GM23338 (cell line): ENCODE data around the gene RHBDL3. TPM values are rescaled to one million over a fixed set of nuclear protein-coding genes. Genes with fewer than 3 reads are reported as not detected.

Source experiments
- ATAC-seq: fragments of 200-7000 bp; cut with Tn5 transposase; 3 replicates; pipeline ENCODE4 v1.9.1; 2020
- DNase-seq: peaks from one replicate; pipeline ENCODE4 v3.0.0-alpha.2; 2015; ENCODE audit warnings: low spot score
- H2AFZ ChIP-seq: fragments of 200-600 bp; sonication (generic); 2 replicates; pipeline ENCODE4 v1.8.0; 2016; ENCODE audit warnings: antibody characterized with exemption, mild to moderate bottlenecking, moderate library complexity
- H3F3A ChIP-seq: fragments of 200-600 bp; sonication (generic); replicated peaks from 2 replicates; pipeline ENCODE4 v1.8.0; 2017; ENCODE audit warnings: antibody characterized with exemption, mixed run types, low read depth
- H3K27ac ChIP-seq: fragments of 200-600 bp; sonication (generic); 2 replicates; pipeline ENCODE4 v1.6.1; 2016; ENCODE audit warnings: low read depth
- H3K27me3 ChIP-seq: fragments of 200-600 bp; sonication (generic); 2 replicates; pipeline ENCODE4 v1.8.0; 2016; ENCODE audit warnings: mild to moderate bottlenecking, mixed run types, moderate library complexity; ENCODE audit not compliant: insufficient read depth
- H3K36me3 ChIP-seq: fragments of 200-600 bp; sonication (generic); 2 replicates; pipeline ENCODE4 v1.8.0; 2016; ENCODE audit warnings: mild to moderate bottlenecking; ENCODE audit not compliant: insufficient read depth
- H3K4me1 ChIP-seq: fragments of 200-600 bp; sonication (generic); 2 replicates; pipeline ENCODE4 v1.8.0; 2016; ENCODE audit warnings: mild to moderate bottlenecking, moderate library complexity; ENCODE audit not compliant: insufficient read depth
- H3K4me2 ChIP-seq: fragments of 200-600 bp; sonication (generic); 2 replicates; pipeline ENCODE4 v1.7.1; 2017; ENCODE audit warnings: mixed run types
- H3K4me3 ChIP-seq: fragments of 200-600 bp; sonication (generic); 2 replicates; pipeline ENCODE4 v1.6.1; 2016; ENCODE audit warnings: mixed run types
- H3K79me2 ChIP-seq: fragments of 200-600 bp; sonication (generic); replicated peaks from 2 replicates; pipeline ENCODE4 v1.8.0; 2017; ENCODE audit warnings: mild to moderate bottlenecking; ENCODE audit not compliant: insufficient read depth
- H3K9me2 ChIP-seq: fragments of 200-600 bp; sonication (generic); 2 replicates; pipeline ENCODE4 v1.8.0; 2017; ENCODE audit not compliant: insufficient read depth
- H4K20me1 ChIP-seq: fragments of 200-600 bp; sonication (generic); replicated peaks from 2 replicates; pipeline ENCODE4 v1.8.0; 2017; ENCODE audit warnings: mild to moderate bottlenecking; ENCODE audit not compliant: insufficient read depth
- H3K27ac Mint-ChIP-seq: 2 replicates; pipeline ENCODE4 v1.8.0; 2020; ENCODE audit warnings: inconsistent platforms, mild to moderate bottlenecking, moderate library complexity, mixed read lengths
- H3K27me3 Mint-ChIP-seq: 3 replicates; pipeline ENCODE4 v1.8.0; 2022; ENCODE audit warnings: low read depth, mild to moderate bottlenecking, moderate library complexity, mixed read lengths, inconsistent platforms; ENCODE audit not compliant: insufficient read depth, poor library complexity
- H3K36me3 Mint-ChIP-seq: 3 replicates; pipeline ENCODE4 v1.8.0; 2021; ENCODE audit warnings: low read depth, mild to moderate bottlenecking, inconsistent platforms, moderate library complexity, mixed read lengths
- H3K4me1 Mint-ChIP-seq: 3 replicates; pipeline ENCODE4 v1.8.0; 2020; ENCODE audit warnings: mild to moderate bottlenecking, inconsistent platforms, mixed read lengths
- H3K4me3 Mint-ChIP-seq: 3 replicates; pipeline ENCODE4 v1.8.0; 2021; ENCODE audit warnings: moderate library complexity, mild to moderate bottlenecking, inconsistent platforms, mixed read lengths
- H3K9me3 Mint-ChIP-seq: 3 replicates; pipeline ENCODE4 v1.8.0; 2020; ENCODE audit warnings: moderate library complexity, mild to moderate bottlenecking, inconsistent platforms, mixed read lengths
- CREB1 ChIP-seq: fragments of 250-450 bp; sonication (Bioruptor Pico); IDR thresholded peaks from 2 replicates; pipeline ENCODE4 v1.5.0; 2020; ENCODE audit warnings: low read depth, mild to moderate bottlenecking, moderate library complexity
- ETS1 ChIP-seq: IDR thresholded peaks from 2 replicates; pipeline ENCODE4 v1.6.1; 2016; ENCODE audit warnings: antibody characterized with exemption
- EZH2 ChIP-seq: fragments of 200-600 bp; sonication (generic); IDR thresholded peaks from one replicate; pipeline ENCODE4 v1.8.0; 2017; ENCODE audit warnings: antibody characterized with exemption, mild to moderate bottlenecking, low read depth; ENCODE audit not compliant: unreplicated experiment
- EZH2phosphoT487 ChIP-seq: fragments of 200-600 bp; sonication (generic); IDR thresholded peaks from one replicate; pipeline ENCODE4 v1.8.1; 2018; ENCODE audit warnings: antibody characterized with exemption; ENCODE audit not compliant: unreplicated experiment
- JUNB ChIP-seq: IDR thresholded peaks from one replicate; pipeline ENCODE4 v1.6.1; 2016; ENCODE audit warnings: antibody characterized with exemption; ENCODE audit not compliant: unreplicated experiment
- NANOG ChIP-seq: IDR thresholded peaks from 2 replicates; pipeline ENCODE4 v1.6.1; 2016; ENCODE audit warnings: antibody characterized with exemption, borderline replicate concordance
- POLR2AphosphoS5 ChIP-seq: IDR thresholded peaks from 2 replicates; pipeline ENCODE4 v1.6.1; 2016; ENCODE audit warnings: antibody characterized with exemption, low read depth
- STAT1 ChIP-seq: IDR thresholded peaks from one replicate; pipeline ENCODE4 v1.6.1; 2016; ENCODE audit warnings: antibody characterized with exemption; ENCODE audit not compliant: unreplicated experiment
- ZNF114 ChIP-seq: fragments of 250-450 bp; sonication (Bioruptor Pico); IDR thresholded peaks from 2 replicates; pipeline ENCODE4 v1.5.0; 2020; ENCODE audit warnings: mild to moderate bottlenecking, moderate library complexity
- ZNF462 ChIP-seq: fragments of 250-450 bp; sonication (Bioruptor Pico); IDR thresholded peaks from 2 replicates; pipeline ENCODE4 v1.5.0; 2020; ENCODE audit warnings: mild to moderate bottlenecking, moderate library complexity
- polyA plus RNA-seq: library from polyadenylated mRNA; unstranded; fragments of >200 nt; fragmentation: Nextera tagmentation; extraction: Ambion mirVana; gene quantifications from 2 replicates; pipeline ENCODE4 v1.2.1, GENCODE V29; 2016
- total RNA-seq: library from RNA; depleted of rRNA; stranded (reverse); fragments of >200 nt; shearing (Covaris generic); gene quantifications from 2 replicates; pipeline ENCODE4 v1.2.3, GENCODE V29; 2014

The RHBDL3 gene
- total and polyA plus RNA-seq, 2 experiments from 2014 or later: 2.3 to 8.1 TPM

DNA sequence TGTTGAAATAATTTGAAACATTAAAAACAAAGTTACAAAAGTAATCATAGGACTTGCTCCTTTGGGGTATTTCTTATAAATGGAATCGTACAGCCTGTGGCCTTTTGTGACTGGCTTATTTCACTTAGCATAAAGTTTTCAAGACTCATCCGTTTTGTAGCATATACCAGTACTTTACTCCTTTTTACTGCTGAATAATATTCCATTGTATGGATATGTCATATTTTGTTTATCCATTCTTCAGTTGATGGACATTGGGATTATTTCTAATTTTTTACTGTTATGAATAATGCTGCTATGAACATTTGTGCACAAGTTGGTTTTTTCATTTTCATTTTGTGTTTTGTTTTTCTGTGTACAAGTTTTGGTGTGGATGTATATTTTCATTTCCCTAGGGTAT, 30.0 kb upstream of the RHBDL3 start (continued):
- TF ChIP-seq ZNF462 (CRISPR knock-in tag) (no peak), POLR2AphosphoS5 (no peak), STAT1 (no peak), NANOG (no peak), EZH2 (no peak), CREB1 (CRISPR knock-in tag) (no peak)

DNA sequence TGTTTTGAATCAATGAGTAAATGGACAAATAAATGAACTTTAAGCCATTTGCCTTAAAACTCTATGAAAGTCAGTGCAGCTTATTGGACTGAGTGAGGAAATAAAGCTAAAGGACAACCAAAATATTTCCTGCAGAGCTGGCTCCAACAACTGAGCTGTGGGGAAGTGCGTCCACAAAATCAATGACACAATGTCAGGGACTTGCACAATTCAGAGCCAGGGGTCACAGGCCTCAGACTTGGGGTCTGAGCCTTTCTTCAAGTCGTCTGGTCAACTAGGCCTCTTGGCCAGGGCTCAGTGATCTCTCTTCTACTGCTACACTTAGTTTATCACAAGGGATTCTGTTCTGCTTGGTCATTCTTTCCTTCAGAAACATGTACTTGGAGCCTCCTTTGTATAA, 26.2 kb upstream of the RHBDL3 start:
- Mint-ChIP-seq H3K4me1 (peaks cover 14% of the 10 kb centered on the region), H3K27ac (no peak overlapping the region), H3K9me3 (no peaks in the 10 kb centered on the region; the same call in 2 of the 3 replicates), H3K4me3 (no peak overlapping the region), H3K27me3 (peaks cover 3% of the 10 kb centered on the region), H3K36me3 (no peaks in the 10 kb centered on the region)
- no peak overlapping the region for H3K4me2 ChIP-seq
- no peaks in the 10 kb centered on the region for H3K79me2 ChIP-seq
- 0 out of 2 replicates have a peak, but pooled peaks cover 4% of the 10 kb centered on the region for H3K4me1 ChIP-seq
- no peak overlapping the region for H2AFZ ChIP-seq
- H4K20me1 ChIP-seq: no peaks in the 10 kb centered on the region
- H3K27me3 ChIP-seq: no peaks in the 10 kb centered on the region
- ATAC-seq (no peak), DNase-seq (no peak)
- H3K27ac ChIP-seq: no peak overlapping the region
- H3F3A ChIP-seq: no peaks in the 10 kb centered on the region; the same call in 1 of the 2 replicates
- H3K36me3 ChIP-seq: no peaks in the 10 kb centered on the region
- no peaks in the 10 kb centered on the region for H3K9me2 ChIP-seq
- H3K4me3 ChIP-seq: no peak overlapping the region
- TF ChIP-seq ZNF114 (CRISPR knock-in tag) (no peak), EZH2phosphoT487 (no peak), JUNB (no peak), EZH2 (no peak), ZNF462 (CRISPR knock-in tag) (no peak), POLR2AphosphoS5 (no peak), ETS1 (no peak)
